BLaER1 treated with 17β-estradiol and CSF1 and Interleukin-3, amounts not matched to agents 10 nM and 100 nM (cell line): ENCODE results near the gene CNNM4.
A peak's percentile ranks its signal among the peaks of the same experiment; 100 is the strongest.

Experiments
- H3K27ac ChIP-seq, 11 experiments: shearing (Covaris generic); formaldehyde crosslinking; 2 replicates each; pipeline ENCODE4 v1.8.1; 2022
- H3K27me3 ChIP-seq, 11 experiments: shearing (Covaris generic); formaldehyde crosslinking; 2 replicates each; pipeline ENCODE4 v1.8.1; 2022
- H3K36me3 ChIP-seq, 11 experiments: shearing (Covaris generic); formaldehyde crosslinking; 2 replicates each; pipeline ENCODE4 v1.8.1; 2022
- H3K4me1 ChIP-seq, 10 experiments: shearing (Covaris generic); formaldehyde crosslinking; 2 replicates each; pipeline ENCODE4 v1.8.1; 2022
- H3K4me2 ChIP-seq, 11 experiments: shearing (Covaris generic); formaldehyde crosslinking; 2 replicates each; pipeline ENCODE4 v1.8.1; 2022
- H3K4me3 ChIP-seq, 10 experiments: shearing (Covaris generic); formaldehyde crosslinking; 2 replicates each; pipeline ENCODE4 v1.8.1; 2022
- H3K9ac ChIP-seq, 11 experiments: shearing (Covaris generic); formaldehyde crosslinking; 2 replicates each; pipeline ENCODE4 v1.8.1; 2022
- H3K9me3 ChIP-seq, 11 experiments: shearing (Covaris generic); formaldehyde crosslinking; replicated peaks in 1 of 11; 2 replicates each; pipeline ENCODE4 v1.8.1; 2022
- H4K20me1 ChIP-seq, 11 experiments: shearing (Covaris generic); formaldehyde crosslinking; 2 replicates each; pipeline ENCODE4 v1.8.1; 2022
- Cebpa-rat ChIP-seq, 11 experiments: shearing (Covaris generic); IDR thresholded peaks; 2 replicates each; pipeline ENCODE4 v1.8.1; 2022

Gene CNNM4

DNA sequence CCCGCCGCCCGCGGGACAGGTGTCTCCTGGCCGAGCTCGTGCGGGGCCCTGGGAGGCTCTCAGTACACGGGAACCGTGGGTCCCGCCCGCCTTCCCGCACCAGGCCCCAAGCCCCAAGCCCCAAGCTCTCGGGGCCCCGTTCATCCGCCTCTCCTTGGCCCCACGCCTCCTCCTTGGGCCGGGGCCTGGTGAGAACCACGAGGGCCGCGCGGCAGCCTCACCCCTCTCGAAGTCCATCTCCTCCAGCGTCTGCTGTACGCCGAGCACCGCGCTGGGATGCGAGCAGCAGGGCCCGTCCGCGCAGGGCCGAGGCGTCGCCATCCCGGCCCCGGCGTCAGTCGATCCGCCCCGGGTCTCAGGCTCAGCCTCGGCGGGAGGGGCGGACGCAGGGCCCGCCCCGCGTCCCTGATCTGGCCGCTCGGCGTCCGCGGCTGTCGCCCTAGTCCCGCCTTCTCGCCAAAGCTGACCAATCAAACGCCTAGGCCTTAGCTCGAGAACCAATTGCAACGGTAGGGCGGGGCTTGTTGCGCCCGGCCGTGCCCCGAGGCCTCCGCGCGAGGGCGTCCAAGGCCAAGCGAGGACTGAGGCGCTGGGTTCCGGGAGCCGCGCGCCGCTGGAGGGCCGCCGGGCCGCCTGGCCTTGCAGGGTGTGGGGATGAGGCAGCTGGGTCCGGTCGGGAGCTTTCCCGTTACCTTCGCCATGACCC lies 97.1 kb downstream of the CNNM4 start, which contains the start of gene ANKRD39:
Gene ANKRD39, minus strand, starts transcription at position 350 of the 706 bp plus-strand sequence. Its CDS starts 29 bp downstream, at position 321.
- Histone ChIP-seq H3K4me3 (peak within 1 kb of the TSS; percentile 67 to 86 (median 79)), H3K27me3 (no peaks in the 10 kb centered on the region), H4K20me1 (peaks cover 12 to 70% (median 30%) of the 10 kb centered on the region in 11 experiments; a peak in 18 of 22 replicates), H3K27ac (peak within 1 kb of the TSS; percentile 40 to 90 (median 85); a peak in 21 of 22 replicates), H3K9ac (peak within 1 kb of the TSS; percentile 78 to 90 (median 85)), H3K4me2 (peak within 1 kb of the TSS; percentile 89 to 100 (median 99)), H3K4me1 (peaks cover 43 to 81% (median 75%) of the 10 kb centered on the region in 10 experiments), H3K9me3 (no peaks in the 10 kb centered on the region), H3K36me3 (peaks cover 27 to 46% (median 38%) of the 10 kb centered on the region in 11 experiments)
- TF ChIP-seq Cebpa-rat (IDR thresholded peaks at IDR 0.05): no peak

GRCh38 chr2:96859099-96859649 lies 98.5 kb downstream of the CNNM4 start:
- Histone ChIP-seq H3K9me3 (no peaks in the 10 kb centered on the region), H3K27me3 (no peaks in the 10 kb centered on the region), H4K20me1 (peaks cover 21 to 72% (median 43%) of the 10 kb centered on the region in 11 experiments; a peak in 20 of 22 replicates), H3K36me3 (peaks cover 28 to 46% (median 39%) of the 10 kb centered on the region in 11 experiments), H3K27ac (peak overlapping the region in 6 of 11 experiments; percentile 25 to 89 (median 84); a peak in 10 of 22 replicates), H3K4me2 (peak overlapping the region; percentile 77 to 100 (median 89)), H3K4me1 (peaks cover 56 to 95% (median 89%) of the 10 kb centered on the region in 10 experiments), H3K4me3 (peak overlapping the region in 3 of 10 experiments; percentile 60 to 79 (median 67); a peak in 3 of 20 replicates), H3K9ac (peak overlapping the region in 9 of 11 experiments; percentile 58 to 90 (median 88); a peak in 13 of 22 replicates)
- no peak for TF ChIP-seq Cebpa-rat (IDR thresholded peaks at IDR 0.05)

DNA sequence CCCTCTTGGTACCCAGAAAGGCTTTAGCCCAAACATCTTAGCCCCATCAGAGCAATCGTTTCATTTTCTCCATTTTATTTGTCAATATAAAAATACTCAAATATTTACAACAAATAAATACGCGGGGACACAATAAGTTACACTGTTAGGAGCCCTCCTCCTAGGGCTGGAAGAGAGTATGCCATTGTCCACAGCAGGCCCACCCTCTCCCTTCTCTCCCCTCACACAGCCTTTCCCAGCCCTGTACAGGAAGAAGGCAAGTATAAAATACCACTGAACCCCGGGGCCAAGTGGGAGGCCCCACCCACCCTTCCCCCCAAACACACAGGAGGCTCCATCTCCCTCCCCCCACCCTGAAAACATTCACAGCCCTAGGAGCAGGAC lies 99.0 kb downstream of the CNNM4 start:
- no peak for TF ChIP-seq Cebpa-rat (IDR thresholded peaks at IDR 0.05)
- peak overlapping the region in 5 of 11 experiments; percentile 25 to 89 (median 84); a peak in 6 of 22 replicates for H3K27ac ChIP-seq
- peaks cover 26 to 72% (median 48%) of the 10 kb centered on the region in 11 experiments; a peak in 21 of 22 replicates for H4K20me1 ChIP-seq
- no peak overlapping the region for H3K4me3 ChIP-seq
- H3K9me3 ChIP-seq: no peaks in the 10 kb centered on the region
- H3K9ac ChIP-seq: peak overlapping the region in 7 of 11 experiments; percentile 5 to 99 (median 89); a peak in 11 of 22 replicates
- H3K36me3 ChIP-seq: peaks cover 32 to 46% (median 39%) of the 10 kb centered on the region in 11 experiments
- peaks cover 61 to 95% (median 93%) of the 10 kb centered on the region in 10 experiments for H3K4me1 ChIP-seq
- peak overlapping the region in 9 of 11 experiments; percentile 84 to 100 (median 99); a peak in 18 of 22 replicates for H3K4me2 ChIP-seq
- no peaks in the 10 kb centered on the region for H3K27me3 ChIP-seq

- H3K36me3 ChIP-seq: peaks cover 38 to 52% (median 45%) of the 10 kb centered on the region in 11 experiments
- H3K4me1 ChIP-seq: peaks cover 68 to 95% (median 93%) of the 10 kb centered on the region in 10 experiments
- peak overlapping the region; percentile 79 to 100 (median 99); a peak in 21 of 22 replicates for H3K4me2 ChIP-seq
- no peaks in the 10 kb centered on the region for H3K9me3 ChIP-seq
- peak overlapping the region in 6 of 10 experiments; percentile 37 to 60 (median 50); a peak in 6 of 20 replicates for H3K4me3 ChIP-seq
- H3K27ac ChIP-seq: peak overlapping the region in 8 of 11 experiments; percentile 55 to 99 (median 84); a peak in 15 of 22 replicates
- H3K27me3 ChIP-seq: no peaks in the 10 kb centered on the region
- peaks cover 32 to 75% (median 55%) of the 10 kb centered on the region in 11 experiments; a peak in 21 of 22 replicates for H4K20me1 ChIP-seq
- no peak for TF ChIP-seq Cebpa-rat (IDR thresholded peaks at IDR 0.05)
- H3K9ac ChIP-seq: peak overlapping the region in 8 of 11 experiments; percentile 60 to 99 (median 94); a peak in 15 of 22 replicates
Measured at GRCh38 chr2:96860065-96861029, 99.6 kb downstream of the CNNM4 start.

DNA sequence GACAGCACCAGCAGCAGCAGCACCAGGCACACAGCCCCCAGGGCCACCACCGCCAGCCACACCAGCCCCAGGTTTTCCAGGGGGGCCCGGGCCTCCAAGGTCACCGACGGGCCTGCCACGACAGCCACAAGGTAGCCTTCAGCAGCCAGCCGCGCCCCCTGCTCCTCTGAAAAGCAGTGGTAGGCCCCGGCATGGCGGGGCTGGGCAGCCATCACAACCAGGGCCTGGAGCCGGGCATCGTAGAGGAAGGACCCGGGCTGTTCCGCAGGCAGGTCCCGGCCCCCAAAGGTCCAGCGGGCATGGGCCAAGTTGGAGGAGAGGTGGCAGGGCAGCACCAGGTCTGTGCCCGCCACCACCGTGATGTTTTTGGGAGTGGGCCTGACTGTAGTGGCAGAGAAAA lies 100.4 kb downstream of the CNNM4 start:
- TF ChIP-seq Cebpa-rat (IDR thresholded peaks at IDR 0.05): no peak
- Histone ChIP-seq H3K27me3 (no peaks in the 10 kb centered on the region), H4K20me1 (peaks cover 37 to 82% (median 62%) of the 10 kb centered on the region in 11 experiments; a peak in 21 of 22 replicates), H3K36me3 (peaks cover 44 to 59% (median 52%) of the 10 kb centered on the region in 11 experiments), H3K27ac (peak overlapping the region in 8 of 11 experiments; percentile 55 to 99 (median 84); a peak in 17 of 22 replicates), H3K4me3 (peak overlapping the region in 7 of 10 experiments; percentile 37 to 60 (median 51); a peak in 12 of 20 replicates), H3K4me2 (peak overlapping the region; percentile 79 to 100 (median 99)), H3K9me3 (no peaks in the 10 kb centered on the region), H3K4me1 (peaks cover 75 to 95% (median 93%) of the 10 kb centered on the region in 10 experiments), H3K9ac (peak overlapping the region in 8 of 11 experiments; percentile 60 to 99 (median 94); a peak in 16 of 22 replicates)
